ENCODE data around the gene ZFP69B. TPM values are rescaled to one million over a fixed set of nuclear protein-coding genes. Genes with fewer than 3 reads are reported as not detected.

Gene ZFP69B
- total RNA-seq, 1 donor = 3.9 TPM

DNA sequence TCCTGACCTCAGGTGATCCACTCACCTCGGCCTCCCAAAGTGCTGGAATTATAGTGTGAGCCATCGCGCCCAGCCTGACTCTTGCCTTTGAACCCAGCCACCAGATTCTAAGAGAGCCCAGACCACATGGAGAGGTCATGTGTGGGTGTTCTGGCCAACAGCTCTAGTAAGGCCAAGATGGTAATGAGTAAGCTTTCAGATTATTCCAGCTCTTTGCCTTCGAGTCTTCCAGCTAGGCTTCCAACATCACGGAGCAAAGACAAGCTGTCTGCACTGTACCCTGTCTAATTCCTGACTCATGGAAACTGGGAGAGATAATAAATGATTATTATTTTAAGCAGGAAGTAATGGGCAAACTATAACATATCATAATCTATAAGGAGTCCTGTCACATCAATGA lies 14.8 kb upstream of the ZFP69B start:
- no peak for TF ChIP-seq CTCF (IDR thresholded peaks at IDR 0.05; ENCODE audit: insufficient read depth, low read depth, low read length)
- H3K4me3 ChIP-seq (ENCODE audit: low read depth, low read length) = no peak overlapping the region
- no peak for DNase-seq (ENCODE audit: low read depth)

GRCh38 chr1:40435876-40436275 lies 14.4 kb upstream of the ZFP69B start:
- DNase-seq (ENCODE audit: low read depth) = no peak
- TF ChIP-seq CTCF (IDR thresholded peaks at IDR 0.05; ENCODE audit: insufficient read depth, low read depth, low read length) = no peak
- H3K4me3 ChIP-seq (ENCODE audit: low read depth, low read length) = no peak overlapping the region

- peak; percentile 74 for TF ChIP-seq CTCF (IDR thresholded peaks at IDR 0.05; ENCODE audit: insufficient read depth, low read depth, low read length)
- DNase-seq (ENCODE audit: low read depth) = peak; percentile 30
- no peak overlapping the region for H3K4me3 ChIP-seq (ENCODE audit: low read depth, low read length)
Measured at GRCh38 chr1:40438391-40439015, 11.8 kb upstream of the ZFP69B start.

DNA sequence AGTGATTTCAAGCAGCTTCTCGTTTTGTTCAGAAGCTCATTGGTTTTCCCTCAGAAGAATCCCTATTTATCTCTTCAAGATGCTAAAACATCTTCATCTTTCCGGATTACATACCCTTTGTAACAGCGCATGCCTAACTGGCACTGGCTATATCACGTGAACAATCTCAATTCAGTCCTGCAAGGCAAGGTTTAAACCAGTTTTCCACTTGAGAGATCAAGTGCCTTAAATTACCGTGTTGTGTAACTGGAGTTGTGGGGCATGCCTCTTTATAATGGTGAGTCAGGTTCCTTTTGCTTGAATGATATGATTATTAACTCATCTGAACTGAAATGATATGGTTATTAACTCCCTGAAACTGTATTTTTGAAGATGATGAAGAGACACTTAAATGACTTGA lies 11.0 kb upstream of the ZFP69B start:
- no peak overlapping the region for H3K4me3 ChIP-seq (ENCODE audit: low read depth, low read length)
- TF ChIP-seq CTCF (IDR thresholded peaks at IDR 0.05; ENCODE audit: insufficient read depth, low read depth, low read length) = no peak
- no peak for DNase-seq (ENCODE audit: low read depth)

- H3K4me3 ChIP-seq (ENCODE audit: low read depth, low read length) = peak overlapping the region; percentile 78
- no peak for TF ChIP-seq CTCF (IDR thresholded peaks at IDR 0.05; ENCODE audit: insufficient read depth, low read depth, low read length)
- DNase-seq (ENCODE audit: low read depth) = peak; percentile 57
Measured at GRCh38 chr1:40450495-40451237, 390 bp downstream of the ZFP69B start.

GRCh38 chr1:40451238-40451585 lies 936 bp downstream of the ZFP69B start:
- H3K4me3 ChIP-seq (ENCODE audit: low read depth, low read length) = peak overlapping the region; percentile 78
- no peak for DNase-seq (ENCODE audit: low read depth)
- TF ChIP-seq CTCF (IDR thresholded peaks at IDR 0.05; ENCODE audit: insufficient read depth, low read depth, low read length) = no peak

Measured in fibroblast of villous mesenchyme (primary cell).